ENCODE data around the gene PRR5L.

Gene PRR5L

GRCh38 chr11:36386411-36386810 is 90.3 kb downstream of the PRR5L start:
- no peak overlapping the region for H3K4me3 ChIP-seq (ENCODE audit: low read depth, low read length)
- H3K27me3 ChIP-seq (ENCODE audit: insufficient read depth, low read depth, severe bottlenecking) = no peaks in the 10 kb centered on the region
- no peaks in the 10 kb centered on the region for H3K9me3 ChIP-seq (ENCODE audit: severe bottlenecking)
- no peaks in the 10 kb centered on the region for H3K36me3 ChIP-seq
- DNase-seq = no peak
- H3K27ac ChIP-seq = no peak overlapping the region
- no peak for TF ChIP-seq CTCF (IDR thresholded peaks at IDR 0.05; ENCODE audit: low read depth, low read length)

GRCh38 chr11:36388071-36388470 is 92.0 kb downstream of the PRR5L start:
- no peak for DNase-seq
- TF ChIP-seq CTCF (IDR thresholded peaks at IDR 0.05; ENCODE audit: low read depth, low read length) = no peak
- Histone ChIP-seq H3K9me3 (ENCODE audit: severe bottlenecking) (no peaks in the 10 kb centered on the region), H3K27me3 (ENCODE audit: insufficient read depth, low read depth, severe bottlenecking) (no peaks in the 10 kb centered on the region), H3K27ac (no peak overlapping the region), H3K4me3 (ENCODE audit: low read depth, low read length) (no peak overlapping the region), H3K36me3 (no peaks in the 10 kb centered on the region)

GRCh38 chr11:36388951-36389350 is 92.9 kb downstream of the PRR5L start:
- Histone ChIP-seq H3K36me3 (no peaks in the 10 kb centered on the region), H3K27ac (no peak overlapping the region), H3K4me3 (ENCODE audit: low read depth, low read length) (no peak overlapping the region), H3K27me3 (ENCODE audit: insufficient read depth, low read depth, severe bottlenecking) (no peaks in the 10 kb centered on the region), H3K9me3 (ENCODE audit: severe bottlenecking) (no peaks in the 10 kb centered on the region)
- DNase-seq = no peak
- TF ChIP-seq CTCF (IDR thresholded peaks at IDR 0.05; ENCODE audit: low read depth, low read length) = no peak

GRCh38 chr11:36389811-36390210 is 93.7 kb downstream of the PRR5L start:
- Histone ChIP-seq H3K27ac (no peak overlapping the region), H3K9me3 (ENCODE audit: severe bottlenecking) (no peaks in the 10 kb centered on the region), H3K27me3 (ENCODE audit: insufficient read depth, low read depth, severe bottlenecking) (no peaks in the 10 kb centered on the region), H3K4me3 (ENCODE audit: low read depth, low read length) (no peak overlapping the region), H3K36me3 (no peaks in the 10 kb centered on the region)
- TF ChIP-seq CTCF (IDR thresholded peaks at IDR 0.05; ENCODE audit: low read depth, low read length) = no peak
- DNase-seq = no peak

GRCh38 chr11:36390963-36391471 is 94.9 kb downstream of the PRR5L start:
- TF ChIP-seq CTCF (IDR thresholded peaks at IDR 0.05; ENCODE audit: low read depth, low read length) = no peak
- DNase-seq = no peak
- no peaks in the 10 kb centered on the region for H3K27me3 ChIP-seq (ENCODE audit: insufficient read depth, low read depth, severe bottlenecking)
- no peak overlapping the region for H3K4me3 ChIP-seq (ENCODE audit: low read depth, low read length)
- no peak overlapping the region for H3K27ac ChIP-seq
- H3K9me3 ChIP-seq (ENCODE audit: severe bottlenecking) = no peaks in the 10 kb centered on the region
- no peaks in the 10 kb centered on the region for H3K36me3 ChIP-seq

- no peak overlapping the region for H3K27ac ChIP-seq
- no peaks in the 10 kb centered on the region for H3K36me3 ChIP-seq
- no peak overlapping the region for H3K4me3 ChIP-seq (ENCODE audit: low read depth, low read length)
- no peak for DNase-seq
- TF ChIP-seq CTCF (IDR thresholded peaks at IDR 0.05; ENCODE audit: low read depth, low read length) = no peak
- no peaks in the 10 kb centered on the region for H3K9me3 ChIP-seq (ENCODE audit: severe bottlenecking)
- no peaks in the 10 kb centered on the region for H3K27me3 ChIP-seq (ENCODE audit: insufficient read depth, low read depth, severe bottlenecking)
These were observed 96.1 kb downstream of the PRR5L start for GRCh38 chr11:36392196-36392595.

Data from WERI-Rb-1 (cell line).